Activated gamma-delta T cell treated with Interleukin-2 at 50 U/mL for 16 hours (primary cell): Measurements from ENCODE around the gene TLE4.

ENCODE experiments used
- DNase-seq: peaks from one replicate; pipeline ENCODE4 v3.0.0-alpha.2; 2020

TLE4 gene

DNA sequence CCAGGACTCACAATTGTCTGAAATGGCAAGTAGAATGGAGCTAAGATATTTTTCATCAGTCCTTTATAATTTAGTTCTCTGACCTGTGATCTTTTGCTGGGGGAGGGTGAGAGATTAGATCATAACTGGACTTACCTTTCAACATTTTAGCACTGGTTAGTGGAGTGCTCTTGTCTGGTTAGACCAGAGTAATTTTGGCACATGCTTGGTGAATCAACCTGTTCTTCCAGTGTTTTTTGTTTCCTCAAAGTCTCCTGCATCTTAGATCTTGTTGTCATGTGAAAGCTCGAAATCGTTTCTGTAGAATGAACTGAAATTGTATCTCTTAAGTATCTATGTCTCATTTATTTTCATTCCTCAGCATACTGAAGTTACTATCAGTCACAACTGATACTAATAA lies 122.4 kb downstream of the TLE4 start:
- DNase-seq = no peak

DNA sequence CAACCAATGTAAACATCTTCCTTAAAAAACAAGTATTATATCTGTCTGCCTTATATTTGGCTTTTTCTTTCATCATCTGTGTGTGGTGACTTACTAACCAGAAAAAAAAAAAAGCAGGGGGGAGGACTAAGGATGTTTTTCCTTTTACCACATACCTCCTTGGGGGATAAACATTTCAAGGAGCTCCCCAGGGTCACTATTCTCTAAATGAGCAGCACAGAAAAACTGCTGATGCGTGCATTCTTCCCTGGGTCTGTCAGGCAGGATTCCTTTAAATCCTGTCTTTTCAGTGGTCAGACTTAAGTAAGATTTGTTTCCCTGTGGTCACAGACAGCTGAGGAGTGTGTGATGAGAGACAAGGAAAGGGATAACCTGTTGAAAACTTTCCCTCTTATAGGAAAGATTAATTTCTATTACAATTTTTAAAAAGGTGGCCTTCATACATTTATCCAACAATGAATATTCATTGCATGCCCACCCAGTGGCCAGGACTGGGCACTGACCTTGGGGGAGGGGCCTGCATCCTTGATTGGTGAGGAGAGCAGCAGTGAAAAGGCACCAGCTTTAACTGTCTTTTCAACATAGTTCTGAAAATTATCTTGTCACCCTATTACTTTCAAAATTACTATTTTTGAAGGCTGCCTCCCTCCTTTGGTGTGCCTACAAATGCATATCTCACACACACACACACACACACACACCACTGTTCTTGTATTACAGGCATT lies 123.1 kb downstream of the TLE4 start:
- no peak for DNase-seq

DNA sequence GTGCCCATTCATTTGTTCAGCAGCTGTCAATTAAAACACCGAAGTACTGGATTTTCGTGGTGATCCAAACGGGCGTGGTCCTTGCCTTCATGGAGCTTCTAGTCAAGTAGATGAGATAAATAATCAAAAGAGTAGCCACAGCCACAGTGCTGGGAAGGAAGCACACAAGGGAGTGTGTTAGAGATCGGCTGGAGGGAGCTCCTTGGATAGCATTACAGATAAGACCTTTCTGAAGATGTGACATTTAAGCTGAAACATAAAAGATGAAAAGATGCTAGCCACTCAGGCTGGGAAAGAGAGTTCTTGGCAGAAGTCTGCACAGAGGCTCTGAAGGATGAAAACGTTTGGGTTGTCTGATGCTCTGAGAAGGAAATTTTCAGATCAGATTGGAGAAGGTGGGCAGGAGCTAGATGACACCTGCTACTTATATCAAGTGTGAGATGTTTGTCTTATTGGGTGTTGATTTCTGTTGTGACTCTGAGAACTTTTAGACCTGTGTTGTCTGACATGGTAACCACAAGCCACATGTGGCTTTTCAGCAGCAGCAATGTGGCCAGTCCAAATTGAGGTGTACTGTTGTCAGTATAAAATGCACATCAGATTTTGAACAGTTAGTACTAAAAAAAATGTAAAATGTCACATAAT lies 123.9 kb downstream of the TLE4 start:
- DNase-seq = peak; percentile 10

DNA sequence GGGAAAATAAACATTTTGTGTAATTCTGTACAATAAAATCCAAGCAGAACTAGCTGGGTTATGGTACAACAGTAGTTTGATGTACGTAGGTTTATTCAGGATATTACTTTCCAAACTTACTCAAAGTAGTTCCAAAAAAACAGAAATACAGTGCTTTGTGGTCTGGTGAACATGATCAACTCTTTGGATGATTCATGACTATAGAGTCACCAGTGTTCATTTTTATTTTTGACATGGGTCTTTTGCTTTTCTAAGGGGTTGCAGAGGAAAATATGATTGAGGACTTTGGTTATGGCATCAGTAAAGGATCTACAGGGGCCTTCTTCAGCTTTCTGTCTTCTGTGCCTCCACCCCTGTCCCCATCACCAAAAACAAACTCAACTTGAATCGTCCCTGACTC lies 127.2 kb downstream of the TLE4 start:
- no peak for DNase-seq

DNA sequence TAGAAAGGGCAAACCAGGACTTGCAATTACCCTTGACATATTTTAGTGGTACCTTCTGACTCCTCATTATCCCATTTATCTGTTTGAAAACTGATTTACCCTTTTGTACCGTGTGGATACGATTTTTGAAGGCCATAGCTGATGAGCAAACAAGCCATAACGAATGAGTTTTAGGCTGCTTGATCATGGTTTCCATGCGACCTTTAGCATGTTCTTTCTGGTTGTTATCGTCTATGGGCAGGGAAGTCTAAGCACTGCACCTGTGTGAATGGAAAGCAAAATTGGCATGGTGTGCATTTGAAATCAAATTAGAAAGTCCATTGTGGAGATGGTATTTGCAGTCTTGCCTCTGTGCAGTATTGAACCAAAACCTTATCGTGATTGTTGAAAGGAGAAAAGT lies 127.7 kb downstream of the TLE4 start:
- no peak for DNase-seq

DNA sequence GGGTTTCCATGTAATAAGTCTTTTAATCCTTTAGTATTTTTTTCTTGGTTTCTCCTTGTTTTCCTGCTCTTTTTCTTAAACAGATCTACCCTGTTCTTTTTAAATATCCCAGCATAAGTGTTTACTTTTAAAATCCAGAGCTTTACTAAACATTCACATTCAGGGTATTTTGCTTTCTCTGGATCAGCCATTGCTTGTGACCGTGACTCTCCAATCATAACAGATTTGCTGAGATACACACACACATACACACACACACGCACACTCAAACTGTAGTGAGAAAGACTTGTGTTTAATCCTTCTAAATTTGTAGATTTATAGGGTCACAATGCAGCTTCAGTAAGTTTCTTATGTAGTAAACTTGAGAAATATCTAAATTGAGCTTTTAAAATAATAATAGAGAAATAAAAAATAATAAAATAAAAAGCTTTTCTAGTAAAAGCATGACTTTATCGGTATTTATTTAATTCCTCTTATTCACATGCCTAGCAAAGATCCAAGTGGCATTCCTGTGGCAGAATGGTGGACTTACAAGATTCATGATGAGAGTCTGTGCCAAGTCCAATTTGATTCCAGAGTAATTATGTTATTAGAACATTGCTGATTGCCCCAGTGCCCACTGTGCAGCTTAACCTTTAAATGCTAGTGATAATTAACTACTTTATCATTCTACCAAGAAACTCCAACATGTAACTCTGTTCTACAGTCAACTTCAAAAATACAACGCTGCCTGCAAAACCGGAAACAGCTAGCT lies 129.0 kb downstream of the TLE4 start:
- DNase-seq = no peak

DNA sequence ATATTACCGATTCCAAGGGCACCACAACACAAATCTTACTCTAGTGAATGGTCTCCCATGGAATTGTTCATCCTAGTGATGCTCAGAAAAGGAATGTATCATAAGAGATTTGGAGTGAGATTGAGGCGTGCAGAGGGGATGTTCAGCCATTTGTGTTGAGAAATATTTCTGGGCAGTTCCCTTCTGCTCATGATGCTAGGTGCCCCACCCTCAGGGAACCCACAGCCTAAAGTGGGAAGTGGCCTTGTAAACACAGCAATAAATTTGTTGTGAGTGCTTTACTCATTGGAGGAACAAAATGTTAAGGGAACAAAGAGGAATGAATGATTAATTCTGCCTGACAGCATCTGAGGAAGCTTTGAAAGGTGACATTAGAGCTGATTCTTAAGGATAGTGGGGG lies 129.9 kb downstream of the TLE4 start:
- DNase-seq = no peak

DNA sequence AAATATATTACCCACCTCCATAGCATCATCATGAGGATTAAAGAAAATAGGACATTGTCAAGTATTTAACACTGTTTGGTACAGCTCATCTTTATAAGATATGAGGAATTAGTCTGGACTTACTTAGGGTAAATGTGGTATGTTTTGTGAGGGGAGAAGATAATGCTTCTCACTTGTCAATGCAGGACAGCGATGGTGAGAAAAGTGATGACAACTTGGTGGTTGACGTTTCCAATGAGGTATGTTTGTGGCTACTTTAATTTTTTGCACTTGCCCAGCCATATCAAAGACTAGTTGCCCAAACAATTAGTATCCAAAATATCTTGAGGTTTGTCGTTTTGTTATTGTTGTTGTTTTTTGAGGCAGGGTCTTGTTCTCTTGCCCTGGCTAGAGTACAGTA lies 133.9 kb downstream of the TLE4 start:
- no peak for DNase-seq

DNA sequence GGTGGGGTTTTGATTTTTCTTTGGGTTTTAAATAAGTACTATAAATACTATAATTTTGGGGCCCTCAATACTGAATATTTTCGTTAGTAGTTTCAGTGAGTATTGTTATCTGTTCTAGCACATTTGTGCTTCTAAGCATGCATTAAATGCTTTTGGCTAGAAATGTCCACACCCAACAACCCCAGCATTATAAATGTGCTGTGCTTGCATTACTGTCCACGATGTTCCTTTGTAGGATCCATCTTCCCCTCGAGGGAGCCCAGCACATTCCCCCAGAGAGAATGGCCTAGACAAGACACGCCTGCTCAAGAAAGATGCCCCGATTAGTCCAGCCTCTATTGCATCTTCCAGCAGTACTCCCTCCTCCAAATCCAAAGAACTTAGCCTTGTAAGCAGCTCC lies 134.7 kb downstream of the TLE4 start:
- DNase-seq = no peak

DNA sequence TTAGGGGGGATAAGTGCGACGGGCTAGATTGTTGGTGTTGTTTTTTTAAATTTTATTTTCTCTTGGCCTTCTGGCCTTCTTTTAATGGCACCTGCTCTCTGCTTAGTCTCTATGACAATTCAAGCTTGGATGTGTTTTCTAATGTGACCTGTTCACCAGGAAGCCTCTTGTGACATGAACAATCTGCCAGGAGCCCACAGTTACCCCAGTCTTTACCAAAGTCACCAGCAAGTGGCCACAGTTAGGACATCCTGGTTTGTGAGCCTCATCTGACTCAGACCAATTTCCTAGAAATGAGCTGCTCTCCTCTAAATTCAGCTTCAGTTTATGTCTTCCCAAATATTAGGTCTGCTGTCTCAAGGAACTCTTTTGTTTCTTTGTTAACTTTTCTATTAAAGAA lies 135.8 kb downstream of the TLE4 start:
- no peak for DNase-seq

DNA sequence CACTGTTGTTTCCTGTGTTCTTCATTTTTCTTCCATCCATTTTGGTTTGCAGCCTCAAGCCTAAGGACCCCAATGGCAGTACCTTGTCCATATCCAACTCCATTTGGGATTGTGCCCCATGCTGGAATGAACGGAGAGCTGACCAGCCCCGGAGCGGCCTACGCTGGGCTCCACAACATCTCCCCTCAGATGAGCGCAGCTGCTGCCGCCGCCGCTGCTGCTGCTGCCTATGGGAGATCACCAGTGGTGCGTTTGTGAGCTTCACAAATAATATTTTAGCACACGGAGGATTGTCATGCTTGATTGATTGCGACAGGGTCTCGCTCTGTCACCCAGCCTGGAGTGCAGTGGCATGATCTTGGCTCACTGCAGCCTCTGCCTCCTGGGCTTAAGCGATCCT lies 136.8 kb downstream of the TLE4 start:
- no peak for DNase-seq

DNA sequence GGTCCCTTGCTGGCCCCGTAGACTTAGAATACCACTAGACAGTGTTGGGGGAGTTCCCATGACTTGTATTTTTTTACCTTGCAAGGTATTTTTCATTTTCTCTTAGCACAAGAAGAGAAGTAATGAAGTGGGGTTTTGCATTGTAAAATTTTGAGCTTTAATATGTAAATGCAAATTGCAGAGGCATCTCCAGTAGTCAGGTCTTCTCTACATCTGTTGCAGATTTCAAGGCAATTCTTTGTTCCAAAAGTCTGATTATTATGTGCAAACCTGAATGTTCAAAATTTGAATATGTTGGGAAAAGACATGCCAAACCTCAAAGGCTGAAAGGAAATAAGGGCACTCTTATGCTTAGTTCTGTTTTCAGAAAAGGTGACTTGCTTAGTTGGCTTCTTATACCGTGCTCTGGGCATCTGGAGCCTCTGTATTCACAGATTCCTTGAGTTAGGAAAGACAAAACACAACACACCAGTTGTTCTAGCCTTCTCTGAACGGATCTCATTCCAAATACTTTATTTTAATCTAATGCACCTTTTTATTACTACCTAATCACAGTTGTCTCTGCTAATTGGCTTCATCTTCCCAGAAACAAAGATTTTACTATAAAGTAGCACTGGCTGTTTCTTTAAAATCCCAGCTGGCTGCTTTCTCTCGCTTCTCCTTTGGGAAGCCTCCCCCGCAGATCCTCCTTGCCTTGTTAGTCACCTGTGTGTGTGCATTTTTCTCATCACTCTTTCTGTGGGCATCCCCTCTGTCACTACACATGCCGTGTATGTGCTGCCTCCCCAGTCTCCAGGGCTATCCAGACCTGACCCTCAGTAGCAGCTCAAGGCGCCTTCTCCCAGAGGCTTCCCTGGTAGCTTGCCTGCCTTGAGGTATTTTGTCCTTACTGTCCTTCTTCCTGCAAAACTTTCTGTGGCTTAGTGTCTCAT lies 138.2 kb downstream of the TLE4 start:
- DNase-seq = no peak

DNA sequence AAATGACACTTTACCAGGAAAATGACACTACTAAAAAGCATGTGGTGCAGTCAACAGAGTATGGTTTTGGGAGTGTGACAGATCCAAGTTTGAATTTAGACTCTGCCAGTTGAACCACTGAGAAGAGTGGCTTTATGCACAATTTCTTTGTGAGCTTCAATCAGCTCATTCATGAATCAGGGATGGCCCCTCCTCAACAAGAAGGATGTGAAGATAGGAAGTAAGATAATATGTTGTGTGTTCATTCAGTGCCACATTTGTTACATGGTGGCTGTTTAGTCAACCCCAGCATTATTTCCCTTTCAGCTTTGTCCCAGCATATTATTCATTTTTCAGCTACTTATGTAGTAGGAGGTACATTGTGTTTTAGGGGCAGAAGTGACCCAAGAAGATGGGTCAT lies 140.1 kb downstream of the TLE4 start:
- no peak for DNase-seq

DNA sequence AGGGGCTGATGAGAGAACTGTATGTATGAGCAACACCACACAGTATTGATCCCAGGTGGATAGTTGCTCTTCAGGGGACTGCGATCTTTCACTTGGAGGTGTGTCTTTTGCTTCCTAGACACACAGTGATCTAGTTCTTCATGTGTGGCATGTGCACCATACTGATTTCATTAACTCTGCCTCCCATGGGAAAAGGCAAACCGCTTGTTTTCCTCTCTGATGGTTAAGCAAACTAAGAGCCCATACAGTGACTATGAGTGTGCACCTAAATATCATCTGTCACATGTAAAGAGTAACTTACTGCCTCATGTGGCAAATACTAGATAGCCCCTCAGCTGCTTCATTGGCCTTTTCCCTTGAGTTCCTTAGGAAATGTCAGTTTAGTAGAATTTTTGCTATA lies 147.3 kb downstream of the TLE4 start:
- no peak for DNase-seq

DNA sequence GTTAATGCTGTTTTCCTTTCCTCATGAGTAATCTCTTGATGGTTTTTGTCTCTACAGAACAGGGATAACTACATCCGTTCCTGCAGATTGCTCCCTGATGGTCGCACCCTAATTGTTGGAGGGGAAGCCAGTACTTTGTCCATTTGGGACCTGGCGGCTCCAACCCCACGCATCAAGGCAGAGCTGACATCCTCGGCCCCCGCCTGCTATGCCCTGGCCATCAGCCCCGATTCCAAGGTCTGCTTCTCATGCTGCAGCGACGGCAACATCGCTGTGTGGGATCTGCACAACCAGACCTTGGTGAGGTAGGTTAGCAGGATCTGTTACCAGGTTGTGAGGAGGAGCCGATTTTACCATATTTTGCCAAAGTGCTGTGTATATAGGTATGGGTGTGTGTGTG lies 148.2 kb downstream of the TLE4 start:
- DNase-seq = no peak

DNA sequence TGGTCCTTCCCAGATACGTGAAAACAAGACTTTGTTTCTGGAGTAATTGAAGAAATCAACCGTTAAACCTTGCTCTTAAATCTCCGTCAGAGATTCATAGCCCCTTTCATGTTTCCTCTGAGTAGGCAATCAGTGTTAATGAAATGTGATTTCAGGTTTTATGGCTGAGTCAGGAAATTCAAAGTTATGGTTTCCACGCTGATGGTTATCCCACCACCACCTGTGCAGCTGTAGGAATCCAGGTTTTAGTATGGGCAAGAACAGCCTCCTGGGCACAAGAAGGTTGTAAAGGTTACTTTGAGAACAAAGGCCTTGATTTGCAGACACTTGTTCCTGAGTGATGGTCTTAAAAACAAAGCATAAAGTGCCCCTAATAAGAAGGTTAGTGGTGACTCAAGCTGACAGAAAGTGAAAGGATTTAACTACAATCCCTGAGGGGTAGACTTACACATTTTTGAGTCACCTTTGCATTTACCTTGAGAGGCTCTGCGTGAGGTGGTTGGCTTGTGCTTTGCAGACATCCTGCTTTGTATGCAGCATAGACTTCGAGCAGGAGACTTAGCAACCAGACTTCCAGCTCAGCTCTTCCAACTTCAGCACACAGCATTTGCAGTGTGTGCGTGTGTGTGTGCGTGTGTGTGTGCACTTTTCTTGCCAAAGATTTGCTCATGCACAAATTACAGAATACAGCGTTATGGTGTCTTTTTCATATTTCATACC lies 159.6 kb downstream of the TLE4 start:
- DNase-seq = no peak

DNA sequence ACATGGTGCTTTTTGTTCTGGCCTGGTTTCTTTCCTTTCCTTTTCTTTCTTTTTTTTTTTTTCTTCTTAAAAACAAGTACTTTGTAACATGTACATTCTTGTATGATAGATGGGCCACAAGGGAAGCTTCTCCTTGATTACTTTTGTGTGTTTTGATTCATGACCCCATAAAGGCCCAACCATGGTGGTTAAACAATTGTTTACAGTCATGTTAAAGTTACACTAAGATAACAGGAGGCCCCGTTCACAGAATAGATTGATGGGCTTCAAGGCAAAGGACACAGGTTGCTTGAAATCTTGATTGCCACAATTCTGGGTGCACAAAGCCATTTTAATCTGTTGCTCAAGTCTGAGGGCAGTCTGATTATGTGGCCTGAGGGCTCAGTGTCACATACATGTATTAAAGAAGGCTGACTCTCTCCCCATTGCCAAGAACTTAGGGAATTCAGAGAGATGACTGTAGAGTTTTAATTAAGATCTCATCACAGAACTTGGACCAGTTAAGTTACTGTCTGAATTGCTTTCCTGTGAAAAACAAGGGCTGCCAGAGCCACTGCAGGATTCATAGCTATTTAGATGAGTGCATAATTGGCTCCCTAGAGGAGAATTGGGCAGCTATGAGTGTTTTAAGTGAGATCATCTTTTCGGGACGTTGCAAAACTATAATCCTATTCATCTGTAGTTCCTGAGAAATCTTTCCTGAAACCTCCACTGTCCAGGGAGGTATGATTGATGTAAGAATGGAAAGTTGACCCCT lies 163.4 kb downstream of the TLE4 start:
- DNase-seq = no peak

DNA sequence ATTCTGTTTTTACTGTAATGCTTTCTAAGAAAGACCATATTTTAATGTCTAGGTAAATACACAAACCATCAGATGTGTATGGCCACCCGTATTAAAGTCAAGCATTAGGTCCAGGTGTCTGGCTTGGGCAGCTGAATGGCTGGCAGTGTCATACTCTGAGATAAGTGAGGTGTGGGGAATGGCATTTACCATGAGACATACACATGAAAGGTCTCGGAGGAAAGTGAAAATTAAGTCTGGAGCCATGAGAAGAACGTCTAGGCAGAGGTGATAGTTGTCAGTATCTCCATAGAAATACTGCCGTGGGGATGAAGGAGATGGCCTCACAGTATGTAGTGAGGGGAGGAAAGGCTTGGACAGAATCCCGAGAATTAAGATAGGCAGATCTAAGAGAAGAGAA lies 164.3 kb downstream of the TLE4 start:
- DNase-seq = no peak

DNA sequence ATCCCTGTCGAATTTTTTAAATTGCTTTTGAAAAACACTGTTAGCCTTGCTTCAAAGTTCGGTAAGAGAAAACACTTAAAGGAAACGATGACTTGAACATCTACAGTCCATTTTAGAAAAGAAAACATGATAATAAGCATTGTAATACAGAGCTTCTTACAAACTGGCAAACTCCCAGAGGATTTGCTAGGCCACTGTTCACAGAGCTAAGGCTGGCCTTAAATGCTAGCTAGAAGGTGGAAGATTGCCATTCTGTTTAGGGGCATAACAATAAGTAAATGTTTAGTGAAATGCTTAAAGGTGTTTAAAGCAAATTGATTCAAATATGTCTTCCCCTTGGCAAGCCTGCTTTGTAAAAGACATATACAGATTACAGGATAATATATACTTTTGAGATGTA lies 169.6 kb downstream of the TLE4 start:
- DNase-seq = no peak

DNA sequence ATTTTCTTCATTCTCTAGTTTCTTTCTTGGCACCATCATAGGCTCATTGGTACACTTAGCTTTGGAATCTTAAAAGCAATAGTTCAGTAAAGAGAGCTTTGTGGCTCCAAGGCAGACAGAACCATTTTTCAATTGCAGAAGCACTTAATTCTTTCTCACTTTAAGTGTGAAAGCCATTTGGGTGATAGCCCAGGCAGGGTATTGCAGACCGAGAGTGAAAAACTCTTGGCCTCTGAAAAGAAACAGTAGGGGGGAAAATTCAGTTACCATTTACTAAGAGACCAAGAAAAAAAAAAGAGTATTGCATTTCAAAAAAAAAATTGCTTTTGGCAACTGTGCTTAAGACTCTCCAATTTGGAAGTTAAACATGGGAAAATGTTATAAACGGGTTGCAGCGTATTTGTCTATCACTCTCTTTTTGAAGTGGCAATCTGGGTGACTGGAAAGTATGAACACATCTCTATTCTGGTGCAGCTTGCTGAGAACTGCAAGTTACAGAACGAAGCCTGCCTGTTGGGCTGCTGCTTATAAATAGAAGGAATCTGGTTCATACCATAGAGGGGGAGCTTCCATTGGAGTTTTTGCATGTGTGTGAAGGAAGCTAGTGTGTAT lies 170.5 kb downstream of the TLE4 start:
- no peak for DNase-seq

DNA sequence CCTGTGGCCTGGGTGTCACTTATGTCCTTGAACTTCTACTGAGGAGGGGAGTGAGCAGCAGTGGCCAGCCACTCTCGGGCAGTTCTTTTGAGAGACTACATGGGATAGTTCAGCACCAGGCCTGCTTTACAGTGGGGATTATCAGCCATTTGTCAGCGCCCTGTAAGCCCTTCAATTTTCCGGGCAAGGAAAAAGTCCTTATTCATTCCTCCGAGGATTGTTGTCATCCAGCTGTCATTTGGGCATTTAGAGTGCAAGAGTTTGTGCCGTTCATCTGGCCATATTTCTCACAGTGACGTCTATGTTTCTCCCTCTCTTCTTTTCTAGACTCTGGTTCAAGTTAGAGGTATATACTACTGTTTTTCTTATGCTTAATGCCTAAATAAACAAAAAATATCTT lies 172.8 kb downstream of the TLE4 start:
- DNase-seq = no peak
